Endometrium (tissue), 2 donors: ENCODE data around the gene HELZ2.
"Not testable (repeated sequence)": the region's sequence is repeated elsewhere in the genome, so short reads cannot be mapped to it uniquely, and the experiment has no call there.

Experiments used
- FAIRE-seq: peaks from 2 replicates; lab custom pipeline; 2012; peaks lifted over from hg19 to GRCh38; lab: Jason Lieb, UNC
- donor health status: control.
- donor health status: control.

The HELZ2 gene

DNA sequence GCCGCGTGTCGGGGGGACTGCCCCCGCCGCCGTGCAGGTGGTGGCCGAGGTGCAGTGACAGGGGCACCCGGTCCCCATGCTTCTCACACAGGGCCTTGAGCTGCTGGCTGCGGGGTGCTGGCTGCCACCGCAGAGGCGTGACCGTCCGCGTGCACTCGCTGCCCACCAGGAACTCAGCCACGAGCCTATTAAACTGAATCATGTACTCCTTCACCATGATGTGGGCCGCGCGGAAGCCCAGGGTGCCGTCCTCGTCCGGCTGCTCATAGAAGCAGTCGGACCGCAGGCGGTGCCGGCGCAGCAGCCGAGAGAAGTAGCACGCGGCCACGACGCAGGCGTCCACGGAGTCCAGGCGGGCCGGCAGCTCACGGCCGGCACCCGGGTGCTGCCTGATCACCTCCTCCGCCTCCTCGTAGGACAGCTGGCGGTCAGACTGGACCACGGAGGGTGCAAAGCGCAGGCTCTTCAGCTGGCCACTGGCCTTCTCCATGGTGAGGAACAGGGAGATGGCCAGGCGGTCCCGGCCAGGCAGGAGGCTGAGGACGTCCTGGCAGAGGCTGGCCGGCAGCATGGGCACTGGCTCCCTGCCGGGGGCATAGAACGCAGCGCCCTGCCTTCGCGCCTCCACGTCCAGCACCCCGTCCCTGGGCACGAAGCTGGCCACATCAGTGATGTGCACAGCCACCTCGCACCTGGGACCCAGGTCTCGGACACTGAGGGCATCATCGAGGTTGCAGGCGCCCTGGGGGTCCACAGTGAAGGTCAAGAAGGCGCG, 9.8 kb downstream of the HELZ2 start:
- FAIRE-seq = no peak

GRCh38 chr20:63563225-63563935, 10.7 kb downstream of the HELZ2 start:
- no peak for FAIRE-seq

- FAIRE-seq = no peak
Observed at GRCh38 chr20:63562461-63563224, 11.4 kb downstream of the HELZ2 start.

DNA sequence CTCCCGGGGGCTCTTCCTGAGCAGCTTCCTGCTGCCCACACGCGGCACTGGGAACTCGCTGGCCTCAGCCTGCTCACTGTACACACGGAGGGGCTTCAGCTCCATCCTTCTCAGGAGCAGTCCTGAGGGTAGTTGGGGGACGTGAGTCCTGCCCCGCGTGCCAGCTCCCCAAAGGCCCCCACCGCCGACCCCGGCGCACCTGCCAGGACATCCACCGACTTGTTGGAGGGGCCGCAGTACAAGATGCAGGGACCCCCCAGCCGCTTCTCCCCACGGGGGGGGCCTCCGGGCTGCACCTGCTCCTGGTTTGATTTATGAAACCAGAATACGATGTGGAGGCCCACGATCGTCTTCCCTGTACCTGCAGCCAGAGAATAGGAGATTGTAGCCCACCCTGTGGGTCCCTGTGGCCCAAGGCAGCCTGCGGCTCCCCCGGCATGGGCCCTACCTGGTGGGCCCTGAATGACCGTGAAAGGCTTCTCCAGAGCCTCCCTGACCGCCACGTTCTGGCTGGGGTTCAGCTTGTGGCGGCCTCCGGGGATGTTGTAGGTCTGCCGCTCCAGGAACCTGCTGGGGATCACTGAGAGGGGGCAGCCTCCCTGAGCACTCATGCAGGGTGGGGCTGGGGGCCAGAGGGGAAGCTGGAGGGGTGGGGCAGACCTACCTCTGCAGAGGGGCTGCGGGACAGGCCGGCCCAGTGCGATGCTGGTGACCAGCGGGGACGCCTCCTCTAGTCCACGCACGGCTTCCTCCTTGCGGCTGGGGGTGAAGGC, 12.2 kb downstream of the HELZ2 start:
- no peak for FAIRE-seq

- FAIRE-seq = no peak
Observed at GRCh38 chr20:63560856-63561609, 13.0 kb downstream of the HELZ2 start.

- no peak for FAIRE-seq
Observed at GRCh38 chr20:63560333-63560805, 13.7 kb downstream of the HELZ2 start.

GRCh38 chr20:63559485-63560332, 14.3 kb downstream of the HELZ2 start:
- FAIRE-seq = not testable (repeated sequence)

DNA sequence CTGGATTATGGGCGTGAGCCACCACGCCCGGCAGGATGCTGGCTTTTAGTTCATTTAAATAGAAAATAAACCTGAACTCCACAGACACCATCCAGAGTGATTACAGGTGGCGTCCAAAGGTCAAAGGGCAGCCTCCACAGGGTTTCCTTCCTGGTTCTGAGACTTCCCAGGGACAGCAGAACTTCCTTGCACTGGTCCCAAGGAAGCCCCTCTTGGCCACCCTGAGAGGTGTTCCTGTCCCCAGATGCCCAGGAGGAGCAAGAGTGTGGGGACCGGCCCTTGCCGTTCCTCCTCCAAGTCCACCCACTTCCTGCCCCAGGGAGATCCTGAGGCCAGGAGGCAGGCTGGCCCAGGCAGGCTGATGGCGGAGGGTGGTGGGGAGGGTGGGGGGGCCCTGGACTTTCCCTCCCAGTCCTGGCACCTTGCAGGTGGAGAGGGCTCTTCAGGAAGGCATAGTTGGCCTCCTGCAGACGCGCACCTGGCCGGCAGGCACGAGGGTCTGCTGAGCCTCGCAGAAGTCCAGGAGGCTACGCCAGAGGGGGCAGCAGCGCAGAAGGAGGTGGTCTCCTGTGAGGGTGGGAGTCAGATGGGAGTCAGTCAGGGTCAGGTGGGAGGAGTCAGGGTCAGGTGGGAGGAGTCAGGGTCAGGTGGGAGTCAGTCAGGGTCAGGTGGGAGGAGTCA, 15.1 kb downstream of the HELZ2 start:
- no peak for FAIRE-seq

DNA sequence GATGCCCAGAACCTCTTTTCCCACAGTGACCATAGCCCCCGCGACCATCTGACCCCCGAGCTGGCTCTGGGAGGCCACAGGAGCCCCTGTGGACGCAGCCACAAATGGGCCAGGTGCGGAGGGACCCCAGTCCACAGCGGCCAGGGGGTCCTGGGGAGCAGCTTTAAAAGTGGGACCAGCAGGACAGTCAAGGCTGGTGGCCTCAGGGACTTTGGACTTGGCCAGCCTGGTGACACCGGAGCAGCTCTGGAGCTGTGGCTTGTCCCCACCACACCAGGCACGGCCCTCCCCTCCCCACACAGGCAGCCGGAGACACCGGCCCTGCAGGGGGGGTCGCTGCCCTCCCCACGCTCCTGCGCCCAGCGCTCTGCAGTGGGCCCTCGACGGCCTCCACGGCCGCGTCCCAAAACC, 16.6 kb downstream of the HELZ2 start:
- no peak for FAIRE-seq

DNA sequence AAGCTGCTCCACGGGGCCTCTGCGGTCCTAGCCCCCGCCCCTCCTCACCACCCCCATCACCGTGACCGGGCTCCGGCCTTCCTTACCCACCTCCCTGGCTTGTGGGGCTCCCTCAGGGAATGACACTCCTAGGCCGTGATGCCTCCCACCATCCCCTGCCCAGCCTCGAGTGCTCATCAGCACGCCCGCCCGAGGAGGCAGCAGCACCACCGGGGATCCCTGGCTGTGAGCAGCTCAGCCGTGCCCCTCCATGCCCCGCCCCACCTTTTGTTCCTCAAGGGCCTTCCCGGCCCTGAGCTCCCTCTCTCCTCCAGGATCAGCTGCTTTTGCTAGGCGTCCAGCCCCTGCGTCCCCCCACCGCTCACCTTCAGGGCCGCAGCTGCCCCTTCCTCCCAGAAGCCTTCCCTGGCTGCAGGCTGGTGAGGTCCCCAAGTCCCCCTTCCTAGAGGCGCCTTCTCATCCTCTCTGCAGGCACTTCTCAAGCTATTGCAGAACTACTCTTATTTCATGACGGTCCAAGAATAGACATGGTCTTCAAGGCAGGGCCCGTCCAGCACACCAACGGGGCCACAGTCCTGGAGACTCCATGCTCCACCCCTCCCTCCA, 17.1 kb downstream of the HELZ2 start:
- no peak for FAIRE-seq

DNA sequence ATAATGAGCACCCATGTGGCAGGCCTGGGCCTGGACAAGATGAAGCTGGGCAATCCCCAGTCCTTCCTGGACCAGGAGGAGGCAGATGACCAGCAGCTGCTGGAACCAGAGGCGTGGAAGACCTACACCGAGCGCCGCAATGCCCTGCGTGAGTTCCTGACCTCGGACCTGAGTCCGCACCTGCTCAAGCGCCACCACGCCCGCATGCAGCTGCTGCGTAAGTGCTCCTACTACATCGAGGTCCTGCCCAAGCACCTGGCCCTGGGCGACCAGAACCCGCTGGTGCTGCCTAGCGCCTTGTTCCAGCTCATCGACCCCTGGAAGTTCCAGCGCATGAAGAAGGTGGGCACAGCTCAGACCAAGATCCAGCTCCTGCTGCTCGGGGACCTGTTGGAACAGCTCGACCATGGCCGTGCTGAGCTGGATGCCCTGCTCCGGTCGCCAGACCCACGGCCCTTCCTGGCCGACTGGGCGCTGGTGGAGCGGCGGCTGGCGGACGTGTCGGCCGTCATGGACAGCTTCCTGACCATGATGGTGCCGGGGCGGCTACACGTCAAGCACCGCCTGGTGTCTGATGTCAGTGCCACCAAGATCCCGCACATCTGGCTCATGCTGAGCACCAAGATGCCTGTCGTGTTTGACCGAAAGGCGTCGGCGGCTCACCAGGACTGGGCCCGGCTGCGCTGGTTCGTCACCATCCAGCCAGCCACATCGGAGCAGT, 18.2 kb downstream of the HELZ2 start:
- no peak for FAIRE-seq

DNA sequence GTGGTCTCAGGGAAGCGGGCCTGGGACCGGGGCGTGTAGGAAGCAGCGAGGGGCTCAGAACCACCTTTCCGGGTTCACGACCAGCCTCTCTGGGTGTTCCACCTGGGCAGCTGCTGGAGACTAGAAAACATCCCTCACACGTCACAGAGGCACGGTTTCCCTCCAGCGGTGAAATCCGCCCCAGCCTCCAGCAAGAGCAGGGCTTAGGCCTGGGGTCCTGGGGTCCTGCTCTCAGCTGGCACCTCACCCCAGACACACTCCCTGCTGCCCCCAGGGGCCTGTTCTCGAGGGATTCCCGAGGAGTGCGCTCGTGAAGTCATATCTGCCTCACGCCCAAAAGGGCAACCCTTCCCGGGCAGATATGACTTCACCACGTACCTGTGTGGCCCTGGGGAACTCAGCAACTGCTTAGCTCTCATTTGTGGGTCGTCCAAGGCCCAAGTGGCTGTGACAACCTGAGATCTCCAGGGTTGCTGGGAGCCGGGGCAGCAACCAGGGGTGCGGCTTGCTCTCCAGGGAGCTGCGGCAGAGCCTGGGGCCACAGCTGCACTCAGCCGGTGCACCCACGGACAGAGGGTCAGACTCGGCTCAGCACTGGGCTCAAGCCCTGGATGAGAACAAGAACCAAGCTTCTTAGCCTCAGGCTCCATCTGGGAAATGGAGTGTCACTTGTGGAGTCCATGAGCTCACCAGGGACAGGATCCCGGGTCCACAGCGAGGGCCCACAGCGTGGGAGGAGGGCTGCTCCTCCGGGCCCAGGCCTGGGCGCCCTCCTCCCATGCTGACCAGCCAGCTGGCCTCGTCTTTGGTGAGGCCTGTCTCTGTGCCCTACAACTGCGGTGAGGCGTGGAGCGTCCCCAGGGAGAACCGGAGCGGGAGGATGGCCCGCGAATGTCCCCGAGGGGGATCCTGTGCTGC, 19.4 kb downstream of the HELZ2 start:
- FAIRE-seq = no peak

DNA sequence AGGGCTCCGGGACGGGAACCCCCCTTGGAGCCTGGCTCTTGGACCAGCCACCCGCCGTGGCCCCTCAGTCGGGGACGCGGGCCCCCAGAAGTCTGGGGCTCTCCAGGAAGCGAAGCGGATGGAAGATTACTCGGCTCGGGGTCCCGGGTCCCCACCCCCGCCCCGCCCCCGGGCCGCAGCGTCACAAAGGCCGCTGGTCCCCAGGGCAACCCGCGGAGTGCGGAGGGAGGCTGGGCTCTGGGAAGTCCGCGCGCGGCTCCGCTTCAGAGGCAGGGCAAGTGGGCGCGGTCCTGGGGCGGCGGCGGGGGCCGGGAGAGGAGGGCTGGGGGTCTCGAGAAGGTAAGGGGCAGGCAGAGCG, 20.1 kb downstream of the HELZ2 start, which contains the start of gene FNDC11:
FNDC11 (plus strand) TSS at position 227 of the 358 bp plus-strand sequence. CDS start 1,505 bp downstream, outside the sequence.
- FAIRE-seq = no peak

DNA sequence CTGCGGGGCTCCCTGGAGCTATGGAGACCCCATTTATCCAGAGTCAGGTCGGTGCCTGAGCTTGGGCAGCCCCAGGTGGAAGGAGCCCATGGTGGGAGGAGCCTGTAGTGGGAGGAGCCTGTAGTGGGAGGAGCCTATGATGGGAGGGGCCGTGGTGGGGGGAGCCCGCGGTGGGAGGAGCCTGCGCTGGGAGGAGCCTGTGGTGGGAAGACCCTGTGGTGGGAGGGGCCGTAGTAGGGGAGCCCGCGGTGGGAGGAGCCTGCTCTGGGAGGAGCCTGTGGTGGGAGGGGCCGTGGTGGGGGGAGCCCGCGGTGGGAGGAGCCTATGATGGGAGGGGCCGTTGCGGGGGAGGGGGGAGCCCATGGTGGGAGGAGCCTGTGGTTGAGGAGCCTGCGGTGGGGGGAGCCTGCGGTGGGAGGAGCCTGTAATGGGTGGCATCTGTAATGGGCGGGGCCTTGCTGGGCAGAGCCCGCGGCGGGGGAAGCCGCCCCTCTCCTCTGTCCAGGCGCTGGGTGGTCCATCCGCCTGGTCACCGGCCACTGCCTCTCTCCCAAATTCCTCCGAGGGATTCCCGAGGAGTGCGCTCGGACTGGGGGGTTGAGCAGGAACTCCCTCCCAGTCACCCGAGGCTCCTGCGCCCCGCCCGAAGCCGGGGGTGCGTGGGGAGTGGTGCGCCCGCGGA, 20.6 kb downstream of the HELZ2 start:
- no peak for FAIRE-seq

- FAIRE-seq = no peak
Observed at GRCh38 chr20:63552481-63553249, 21.4 kb downstream of the HELZ2 start.

GRCh38 chr20:63551068-63551467, 23.0 kb downstream of the HELZ2 start:
- FAIRE-seq = no peak
